ENCODE data around the gene KLHL11. TPM values are rescaled to one million over a fixed set of nuclear protein-coding genes. Genes with fewer than 3 reads are reported as not detected.

KLHL11 gene
- total and polyA plus RNA-seq, 2 of the 8 experiments (the other 6 are each of a cell fraction or from before 2014, with no cell fraction given), result 4.2 to 13.7 TPM

- FAIRE-seq (no peak), DNase-seq (ENCODE audit: low read depth in 1 of 2, low spot score in 2 of 2) (no peak)
- no peak overlapping the region for H2BK15ac ChIP-seq (ENCODE audit: low read length)
- H4K91ac ChIP-seq (replicated peaks; ENCODE audit: insufficient read length, low read length), result no peak overlapping the region
- H2BK12ac ChIP-seq (ENCODE audit: low read depth, low read length), result no peak overlapping the region
- ChIA-PET POLR2A (ENCODE audit: partially characterized antibody) (interaction anchor here (1.8 to 2.3 kb wide), 2 partner anchors 9 to 12 kb away, joined by 5 to 7 read pairs; no protein-coding TSS in a partner anchor), CTCF (ENCODE audit: partially characterized antibody) (interaction anchor here (1.0 to 2.5 kb wide), 8 partner anchors 10 to 148 kb away, joined by 3 to 12 read pairs (median 3); partner anchors contain the start of genes FKBP10 and JUP)
- H4K8ac ChIP-seq (ENCODE audit: extremely low read depth, insufficient read depth, low read length), result no peak overlapping the region; the same call in 1 of the 2 replicates
- H3K4me3 ChIP-seq (ENCODE audit: extremely low read depth in 1 of 4, insufficient read depth in 2 of 4, low read depth in 3 of 4, low read length in 4 of 4), result no peak overlapping the region
- no peak overlapping the region for H2AFZ ChIP-seq (ENCODE audit: low read length)
- H3K14ac ChIP-seq (ENCODE audit: insufficient read length), result no peak overlapping the region
- no peak overlapping the region for H2BK20ac ChIP-seq (ENCODE audit: low read length)
- no peak overlapping the region for H4K5ac ChIP-seq (ENCODE audit: insufficient read length, low read depth, low read length)
- no peaks in the 10 kb centered on the region for H3K9me3 ChIP-seq (ENCODE audit: insufficient read depth in 2 of 2, low read depth in 1 of 2, low read length in 1 of 2)
- no peak overlapping the region for H3K4me2 ChIP-seq (ENCODE audit: insufficient read depth in 1 of 2, low read depth in 2 of 2, low read length in 2 of 2)
- H3K18ac ChIP-seq (ENCODE audit: extremely low read depth, low read length), result no peak overlapping the region
- peaks cover 0 to 6% of the 10 kb centered on the region in 2 experiments; a peak in 1 of 4 replicates for H3K79me2 ChIP-seq (ENCODE audit: control insufficient read depth in 1 of 2, insufficient read depth in 2 of 2, low read length in 2 of 2)
- TF ChIP-seq CTCF (IDR thresholded peaks at IDR 0.05; ENCODE audit: control extremely low read depth in 1 of 3, insufficient read depth in 1 of 3, low read depth in 1 of 3, low read length in 3 of 3), result peak; percentile 22 to 38 (median 29); a peak in 3 of 4 replicates
- no peak for TF ChIP-seq CHD1 (IDR thresholded peaks at IDR 0.05; ENCODE audit: low read depth, low read length)
- no peak for TF ChIP-seq POLR2A (IDR thresholded peaks at IDR 0.05; ENCODE audit: control extremely low read depth in 1 of 2, low read depth in 2 of 2, low read length in 2 of 2)
- no peak for TF ChIP-seq POLR2AphosphoS5 (IDR thresholded peaks at IDR 0.05; ENCODE audit: low read depth, low read length)
- TF ChIP-seq RAD21 (IDR thresholded peaks at IDR 0.05 in 1 of 2, conservative IDR thresholded peaks at IDR 0.05 in 1 of 2; ENCODE audit: low read depth in 2 of 2, low read length in 2 of 2), result peak; percentile 45 to 64
- no peak overlapping the region for H3K27ac ChIP-seq (ENCODE audit: low read depth, low read length)
- H2BK5ac ChIP-seq (ENCODE audit: low read depth, low read length), result no peak overlapping the region
- peaks cover 2% of the 10 kb centered on the region; the same call in 1 of the 2 replicates for H3K23me2 ChIP-seq (ENCODE audit: low read depth, low read length)
- H3K27me3 ChIP-seq (replicated peaks in 1 of 4; ENCODE audit: control insufficient read depth in 3 of 4, extremely low read depth in 1 of 4, insufficient read depth in 3 of 4, low read length in 3 of 4), result no peaks in the 10 kb centered on the region
- 85% methylated on average over 6 of the region's 6 CpGs; no CpG with 5 or more reads in 1 of the 2 experiments for WGBS, 2 experiments (ENCODE audit: extremely low coverage in 1 of 2, insufficient coverage in 1 of 2, insufficient read length in 1 of 2, insufficient replicate concordance in 2 of 2, low coverage in 1 of 2, low lambda C conversion rate in 2 of 2, missing lambda C conversion rate in 1 of 2)
- peaks cover 60 to 94% (median 79%) of the 10 kb centered on the region in 4 experiments for H3K36me3 ChIP-seq (ENCODE audit: control insufficient read depth in 2 of 4, insufficient read depth in 4 of 4, low read length in 3 of 4)
- H3K23ac ChIP-seq (ENCODE audit: insufficient read length), result no peak overlapping the region
- no peak overlapping the region for H3K9ac ChIP-seq (replicated peaks in 1 of 4; ENCODE audit: extremely low read depth in 1 of 4, low read depth in 3 of 4, low read length in 3 of 4)
- no peak overlapping the region for H3K56ac ChIP-seq (replicated peaks; ENCODE audit: insufficient read length, low read depth, low read length)
- no peak overlapping the region for H2AK5ac ChIP-seq (ENCODE audit: low read depth, low read length)
- peaks cover 1 to 13% of the 10 kb centered on the region in 2 experiments for H4K20me1 ChIP-seq (replicated peaks in 1 of 2; ENCODE audit: control insufficient read depth in 1 of 2, insufficient read depth in 2 of 2, low read length in 2 of 2)
- no peaks in the 10 kb centered on the region; a peak in 1 of 7 replicates for H3K4me1 ChIP-seq (replicated peaks in 1 of 4; ENCODE audit: control insufficient read depth in 3 of 4, insufficient read depth in 4 of 4, low read length in 3 of 4)
- H3K79me1 ChIP-seq (ENCODE audit: low read depth, low read length), result no peaks in the 10 kb centered on the region; the same call in 1 of the 2 replicates
- no peak overlapping the region for H2BK120ac ChIP-seq (replicated peaks; ENCODE audit: low read depth, low read length)
- H3K4ac ChIP-seq (replicated peaks; ENCODE audit: insufficient read length, low read depth, low read length), result no peak overlapping the region
Observed at GRCh38 chr17:41885733-41886132, 20.5 kb upstream of the KLHL11 start.

All from H1 (cell line).